Vagina (tissue), 2 donors: ENCODE results near the gene ECHDC3. TPM values are rescaled to one million over a fixed set of nuclear protein-coding genes. Genes with fewer than 3 reads are reported as not detected.

Experiments used
- DNase-seq, 2 donors: peaks; one replicate each; pipeline ENCODE4 v3.0.0-alpha.2; 2017; ENCODE audit errors: extremely low spot score in 2 of 2
- H3K27ac ChIP-seq: fragments of 200-600 bp; sonication (generic); one replicate; pipeline ENCODE4 v1.5.1; 2019
- H3K27me3 ChIP-seq: fragments of 200-600 bp; sonication (generic); one replicate; pipeline ENCODE4 v1.5.1; 2019
- H3K36me3 ChIP-seq, 2 donors: fragments of 200-600 bp; sonication (generic); one replicate each; pipeline ENCODE4 v1.5.1; 2017 to 2019
- H3K4me1 ChIP-seq: fragments of 200-600 bp; sonication (generic); one replicate; pipeline ENCODE4 v1.5.1; 2019
- H3K4me3 ChIP-seq, 2 donors: fragments of 200-600 bp; sonication (generic); 1 replicate in 1 of 2; 2 replicates in 1 of 2; pipeline ENCODE4 v1.5.1; 2016 to 2019
- H3K9me3 ChIP-seq: fragments of 200-600 bp; sonication (generic); one replicate; pipeline ENCODE4 v1.5.1; 2019
- POLR2A ChIP-seq, 2 donors: fragments of 450-650 bp; IDR thresholded peaks; one replicate each; pipeline ENCODE4 v1.6.1; 2017; ENCODE audit warnings: antibody characterized with exemption in 2 of 2, mild to moderate bottlenecking in 2 of 2, moderate library complexity in 2 of 2
- POLR2AphosphoS5 ChIP-seq, 2 donors: sonication (generic); formaldehyde crosslinking; IDR thresholded peaks; one replicate each; pipeline ENCODE4 v1.9.0; 2017; ENCODE audit warnings: antibody characterized with exemption in 2 of 2, mild to moderate bottlenecking in 2 of 2, low read depth in 1 of 2; ENCODE audit not compliant: insufficient read depth in 1 of 2
- intact Hi-C: fragments of 100-400 bp; cut with DNase I; formaldehyde crosslinking; loops from one replicate; pipeline ENCODE4 v1.15.1; 2023
- total RNA-seq: library from RNA; depleted of rRNA; stranded (reverse); fragments of >200 nt; gene quantifications from one replicate; pipeline ENCODE4 v1.2.3, GENCODE V29; 2016
- TF ChIP-seq, protein P1 (sequence below), 3 experiments: fragments of 450-650 bp in 2 of 3; fragments of 200-600 bp in 1 of 3; sonication (generic) in 1 of 3; IDR thresholded peaks; one replicate each; pipeline ENCODE4 v1.5.1; 2017 to 2019; ENCODE audit warnings: antibody characterized with exemption in 3 of 3, mild to moderate bottlenecking in 2 of 3, moderate library complexity in 2 of 3

The ECHDC3 gene
- total RNA-seq, 1 donor from 2014 or later: 44.2 TPM

- Histone ChIP-seq H3K4me3 (no peak overlapping the region), H3K27ac (no peak overlapping the region), H3K27me3 (no peaks in the 10 kb centered on the region), H3K36me3 (peaks cover 0 to 34% of the 10 kb centered on the region in 2 donors), H3K4me1 (peaks cover 25% of the 10 kb centered on the region), H3K9me3 (no peaks in the 10 kb centered on the region)
- no peak for DNase-seq
- intact Hi-C loops: no loop called here
- TF ChIP-seq, protein P1, sequence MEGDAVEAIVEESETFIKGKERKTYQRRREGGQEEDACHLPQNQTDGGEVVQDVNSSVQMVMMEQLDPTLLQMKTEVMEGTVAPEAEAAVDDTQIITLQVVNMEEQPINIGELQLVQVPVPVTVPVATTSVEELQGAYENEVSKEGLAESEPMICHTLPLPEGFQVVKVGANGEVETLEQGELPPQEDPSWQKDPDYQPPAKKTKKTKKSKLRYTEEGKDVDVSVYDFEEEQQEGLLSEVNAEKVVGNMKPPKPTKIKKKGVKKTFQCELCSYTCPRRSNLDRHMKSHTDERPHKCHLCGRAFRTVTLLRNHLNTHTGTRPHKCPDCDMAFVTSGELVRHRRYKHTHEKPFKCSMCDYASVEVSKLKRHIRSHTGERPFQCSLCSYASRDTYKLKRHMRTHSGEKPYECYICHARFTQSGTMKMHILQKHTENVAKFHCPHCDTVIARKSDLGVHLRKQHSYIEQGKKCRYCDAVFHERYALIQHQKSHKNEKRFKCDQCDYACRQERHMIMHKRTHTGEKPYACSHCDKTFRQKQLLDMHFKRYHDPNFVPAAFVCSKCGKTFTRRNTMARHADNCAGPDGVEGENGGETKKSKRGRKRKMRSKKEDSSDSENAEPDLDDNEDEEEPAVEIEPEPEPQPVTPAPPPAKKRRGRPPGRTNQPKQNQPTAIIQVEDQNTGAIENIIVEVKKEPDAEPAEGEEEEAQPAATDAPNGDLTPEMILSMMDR (IDR thresholded peaks at IDR 0.05): no peak
- TF ChIP-seq POLR2AphosphoS5 (IDR thresholded peaks at IDR 0.05; ENCODE audit: insufficient read depth in 1 of 2, low read depth in 1 of 2): no peak
- no peak for TF ChIP-seq POLR2A (IDR thresholded peaks at IDR 0.05)
Measured at GRCh38 chr10:11760151-11760550, 18.0 kb downstream of the ECHDC3 start.

DNA sequence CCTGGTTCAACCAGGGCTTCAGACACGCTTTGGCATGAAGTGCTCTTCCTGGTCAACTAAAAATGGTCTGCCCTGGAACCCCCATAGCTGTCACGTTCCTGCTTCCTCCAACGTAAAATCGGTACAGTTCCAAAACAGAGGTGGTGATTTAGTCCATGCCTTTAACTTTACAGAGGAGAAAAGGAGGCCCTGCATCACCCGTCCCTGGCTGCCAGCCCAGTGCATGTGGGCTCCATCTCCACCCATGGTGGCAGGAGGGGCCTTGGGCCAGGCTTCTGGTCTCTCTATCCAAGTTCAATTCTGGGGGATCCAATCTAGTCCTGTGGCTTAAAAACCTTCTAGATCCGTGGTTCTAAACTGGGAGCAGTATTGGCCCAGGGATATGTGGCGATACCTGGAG lies 18.7 kb downstream of the ECHDC3 start:
- Histone ChIP-seq H3K27ac (no peak overlapping the region), H3K4me3 (no peak overlapping the region), H3K4me1 (peaks cover 25% of the 10 kb centered on the region), H3K9me3 (no peaks in the 10 kb centered on the region), H3K27me3 (no peaks in the 10 kb centered on the region), H3K36me3 (peaks cover 0 to 28% of the 10 kb centered on the region in 2 donors)
- no peak for DNase-seq
- TF ChIP-seq POLR2AphosphoS5 (IDR thresholded peaks at IDR 0.05; ENCODE audit: insufficient read depth in 1 of 2, low read depth in 1 of 2) (no peak), POLR2A (IDR thresholded peaks at IDR 0.05) (no peak)
- TF ChIP-seq, protein P1 (IDR thresholded peaks at IDR 0.05): no peak
- intact Hi-C loops: no loop called here

GRCh38 chr10:11761431-11761830 lies 19.2 kb downstream of the ECHDC3 start:
- intact Hi-C loops: no loop called here
- no peaks in the 10 kb centered on the region for H3K9me3 ChIP-seq
- TF ChIP-seq, protein P1 (IDR thresholded peaks at IDR 0.05): no peak
- TF ChIP-seq POLR2AphosphoS5 (IDR thresholded peaks at IDR 0.05; ENCODE audit: insufficient read depth in 1 of 2, low read depth in 1 of 2) (no peak), POLR2A (IDR thresholded peaks at IDR 0.05) (no peak)
- H3K36me3 ChIP-seq: peaks cover 0 to 28% of the 10 kb centered on the region in 2 donors
- H3K4me3 ChIP-seq: no peak overlapping the region
- no peak overlapping the region for H3K27ac ChIP-seq
- DNase-seq: no peak
- peaks cover 25% of the 10 kb centered on the region for H3K4me1 ChIP-seq
- no peaks in the 10 kb centered on the region for H3K27me3 ChIP-seq

- peaks cover 10% of the 10 kb centered on the region for H3K4me1 ChIP-seq
- H3K27ac ChIP-seq: no peak overlapping the region
- no peak overlapping the region for H3K4me3 ChIP-seq
- intact Hi-C loops: no loop called here
- H3K36me3 ChIP-seq: peaks cover 0 to 28% of the 10 kb centered on the region in 2 donors
- H3K27me3 ChIP-seq: no peaks in the 10 kb centered on the region
- no peak for DNase-seq
- H3K9me3 ChIP-seq: no peaks in the 10 kb centered on the region
- TF ChIP-seq, protein P1 (IDR thresholded peaks at IDR 0.05): no peak
- TF ChIP-seq POLR2A (IDR thresholded peaks at IDR 0.05) (no peak), POLR2AphosphoS5 (IDR thresholded peaks at IDR 0.05; ENCODE audit: insufficient read depth in 1 of 2, low read depth in 1 of 2) (no peak)
Measured at GRCh38 chr10:11762706-11763500, 20.7 kb downstream of the ECHDC3 start.

- no peak for DNase-seq
- intact Hi-C loops: no loop called here
- Histone ChIP-seq H3K27me3 (no peaks in the 10 kb centered on the region), H3K9me3 (no peaks in the 10 kb centered on the region), H3K4me3 (no peak overlapping the region), H3K36me3 (peaks cover 0 to 28% of the 10 kb centered on the region in 2 donors), H3K27ac (no peak overlapping the region), H3K4me1 (peaks cover 4% of the 10 kb centered on the region)
- TF ChIP-seq POLR2A (IDR thresholded peaks at IDR 0.05) (no peak), POLR2AphosphoS5 (IDR thresholded peaks at IDR 0.05; ENCODE audit: insufficient read depth in 1 of 2, low read depth in 1 of 2) (no peak)
- TF ChIP-seq, protein P1 (IDR thresholded peaks at IDR 0.05): no peak
Measured at GRCh38 chr10:11763501-11763861, 21.3 kb downstream of the ECHDC3 start.
